Activated CD4-positive, alpha-beta T cell treated with anti-CD3 and anti-CD28 coated beads, Interleukin-2, amount 10 ng/mL, durations not matched to agents 7 days and 5 days (primary cell): ENCODE results near the gene PDLIM5. TPM values are rescaled to one million over a fixed set of nuclear protein-coding genes. Genes with fewer than 3 reads are reported as not detected.
"Not testable (repeated sequence)": the region's sequence is repeated elsewhere in the genome, so short reads cannot be mapped to it uniquely, and the experiment has no call there.

Source experiments
- CTCF ChIA-PET: fragments of 350-600 bp; sonication (Branson Sonifier 250); formaldehyde crosslinking; loops from one replicate; lab custom pipeline; 2021; ENCODE audit warnings: antibody characterized with exemption; lab: Charles Lee
- POLR2A ChIA-PET: fragments of 350-600 bp; sonication (Branson Sonifier 250); formaldehyde crosslinking; loops from one replicate; lab custom pipeline; 2021; ENCODE audit warnings: antibody characterized with exemption; lab: Charles Lee
- DNase-seq: peaks from one replicate; pipeline ENCODE4 v3.0.0-alpha.2; 2020
- H3K27ac Mint-ChIP-seq: one replicate; pipeline ENCODE4 v1.8.0; 2021; ENCODE audit warnings: mild to moderate bottlenecking, moderate library complexity, mixed read lengths
- H3K27me3 Mint-ChIP-seq: one replicate; pipeline ENCODE4 v1.8.0; 2021; ENCODE audit warnings: mixed read lengths
- H3K36me3 Mint-ChIP-seq: one replicate; pipeline ENCODE4 v1.8.0; 2021; ENCODE audit warnings: low read depth, mixed read lengths
- H3K4me1 Mint-ChIP-seq: one replicate; pipeline ENCODE4 v1.8.0; 2021; ENCODE audit warnings: mixed read lengths
- H3K4me3 Mint-ChIP-seq: one replicate; pipeline ENCODE4 v1.8.0; 2021; ENCODE audit warnings: mild to moderate bottlenecking, moderate library complexity, mixed read lengths
- H3K9me3 Mint-ChIP-seq: one replicate; pipeline ENCODE4 v1.8.0; 2021; ENCODE audit warnings: mixed read lengths
- total RNA-seq, 2 experiments: library from RNA; stranded (reverse); gene quantifications; one replicate each; pipeline ENCODE4 v1.2.3, GENCODE V29; 2021

Gene PDLIM5
- total RNA-seq, 2 experiments from 2014 or later: 23.2 to 26.7 TPM

- ChIA-PET POLR2A (no interaction called here), CTCF (no interaction called here)
- no peak for DNase-seq
- no peak overlapping the region for H3K27ac Mint-ChIP-seq
- H3K4me1 Mint-ChIP-seq: no peaks in the 10 kb centered on the region
- H3K9me3 Mint-ChIP-seq: no peaks in the 10 kb centered on the region
- no peaks in the 10 kb centered on the region for H3K27me3 Mint-ChIP-seq
- no peak overlapping the region for H3K4me3 Mint-ChIP-seq
- H3K36me3 Mint-ChIP-seq: peaks cover 1% of the 10 kb centered on the region
Observed at GRCh38 chr4:94495408-94495807, 43.7 kb downstream of the PDLIM5 start.

- H3K4me1 Mint-ChIP-seq: no peaks in the 10 kb centered on the region
- POLR2A ChIA-PET: no interaction called here
- CTCF ChIA-PET: no interaction called here
- no peaks in the 10 kb centered on the region for H3K9me3 Mint-ChIP-seq
- DNase-seq: no peak
- no peak overlapping the region for H3K4me3 Mint-ChIP-seq
- H3K27me3 Mint-ChIP-seq: no peaks in the 10 kb centered on the region
- H3K36me3 Mint-ChIP-seq: no peaks in the 10 kb centered on the region
- H3K27ac Mint-ChIP-seq: no peak overlapping the region
Observed at GRCh38 chr4:94497690-94498089, 45.9 kb downstream of the PDLIM5 start.

- H3K9me3 Mint-ChIP-seq: no peaks in the 10 kb centered on the region
- no peak overlapping the region for H3K4me3 Mint-ChIP-seq
- DNase-seq: no peak
- ChIA-PET CTCF (no interaction called here), POLR2A (no interaction called here)
- no peak overlapping the region for H3K27ac Mint-ChIP-seq
- no peaks in the 10 kb centered on the region for H3K36me3 Mint-ChIP-seq
- H3K4me1 Mint-ChIP-seq: no peaks in the 10 kb centered on the region
- H3K27me3 Mint-ChIP-seq: no peaks in the 10 kb centered on the region
Observed at GRCh38 chr4:94498502-94498901, 46.8 kb downstream of the PDLIM5 start.

- ChIA-PET POLR2A (no interaction called here), CTCF (no interaction called here)
- no peaks in the 10 kb centered on the region for H3K4me1 Mint-ChIP-seq
- no peak for DNase-seq
- H3K27ac Mint-ChIP-seq: no peak overlapping the region
- no peak overlapping the region for H3K4me3 Mint-ChIP-seq
- no peaks in the 10 kb centered on the region for H3K36me3 Mint-ChIP-seq
- no peaks in the 10 kb centered on the region for H3K9me3 Mint-ChIP-seq
- H3K27me3 Mint-ChIP-seq: no peaks in the 10 kb centered on the region
Observed at GRCh38 chr4:94500685-94501084, 48.9 kb downstream of the PDLIM5 start.

- no peak for DNase-seq
- Mint-ChIP-seq H3K4me3 (no peak overlapping the region), H3K27me3 (no peaks in the 10 kb centered on the region), H3K4me1 (peaks cover 2% of the 10 kb centered on the region), H3K27ac (no peak overlapping the region), H3K36me3 (no peaks in the 10 kb centered on the region), H3K9me3 (no peaks in the 10 kb centered on the region)
- POLR2A ChIA-PET: no interaction called here
- CTCF ChIA-PET: no interaction called here
Observed at GRCh38 chr4:94504545-94504944, 52.8 kb downstream of the PDLIM5 start.

- Mint-ChIP-seq H3K4me1 (peaks cover 2% of the 10 kb centered on the region), H3K4me3 (no peak overlapping the region), H3K27me3 (no peaks in the 10 kb centered on the region), H3K9me3 (no peaks in the 10 kb centered on the region), H3K27ac (no peak overlapping the region), H3K36me3 (no peaks in the 10 kb centered on the region)
- DNase-seq: no peak
- CTCF ChIA-PET: no interaction called here
- POLR2A ChIA-PET: no interaction called here
Observed at GRCh38 chr4:94506822-94507221, 55.1 kb downstream of the PDLIM5 start.

GRCh38 chr4:94507281-94507680 lies 55.5 kb downstream of the PDLIM5 start:
- H3K27ac Mint-ChIP-seq: no peak overlapping the region
- no peaks in the 10 kb centered on the region for H3K36me3 Mint-ChIP-seq
- CTCF ChIA-PET: no interaction called here
- POLR2A ChIA-PET: no interaction called here
- H3K27me3 Mint-ChIP-seq: no peaks in the 10 kb centered on the region
- H3K4me3 Mint-ChIP-seq: no peak overlapping the region
- no peak for DNase-seq
- no peaks in the 10 kb centered on the region for H3K9me3 Mint-ChIP-seq
- H3K4me1 Mint-ChIP-seq: peaks cover 2% of the 10 kb centered on the region

- Mint-ChIP-seq H3K4me3 (no peak overlapping the region), H3K27ac (no peak overlapping the region), H3K4me1 (peaks cover 2% of the 10 kb centered on the region), H3K9me3 (no peaks in the 10 kb centered on the region), H3K27me3 (no peaks in the 10 kb centered on the region), H3K36me3 (no peaks in the 10 kb centered on the region)
- POLR2A ChIA-PET: no interaction called here
- no peak for DNase-seq
- CTCF ChIA-PET: no interaction called here
Observed at GRCh38 chr4:94507708-94508107, 56.0 kb downstream of the PDLIM5 start.

GRCh38 chr4:94508296-94508695 lies 56.6 kb downstream of the PDLIM5 start:
- Mint-ChIP-seq H3K27me3 (no peaks in the 10 kb centered on the region), H3K27ac (no peak overlapping the region), H3K4me1 (peaks cover 2% of the 10 kb centered on the region), H3K4me3 (no peak overlapping the region), H3K36me3 (no peaks in the 10 kb centered on the region), H3K9me3 (no peaks in the 10 kb centered on the region)
- CTCF ChIA-PET: no interaction called here
- POLR2A ChIA-PET: no interaction called here
- no peak for DNase-seq

GRCh38 chr4:94508806-94509205 lies 57.1 kb downstream of the PDLIM5 start:
- peaks cover 2% of the 10 kb centered on the region for H3K4me1 Mint-ChIP-seq
- CTCF ChIA-PET: no interaction called here
- no peaks in the 10 kb centered on the region for H3K27me3 Mint-ChIP-seq
- no peak overlapping the region for H3K27ac Mint-ChIP-seq
- no peak for DNase-seq
- H3K9me3 Mint-ChIP-seq: no peaks in the 10 kb centered on the region
- no peaks in the 10 kb centered on the region for H3K36me3 Mint-ChIP-seq
- POLR2A ChIA-PET: no interaction called here
- no peak overlapping the region for H3K4me3 Mint-ChIP-seq

GRCh38 chr4:94511591-94511990 lies 59.8 kb downstream of the PDLIM5 start:
- Mint-ChIP-seq H3K36me3 (no peaks in the 10 kb centered on the region), H3K9me3 (no peaks in the 10 kb centered on the region)
- CTCF ChIA-PET: interaction anchor here (0.6 kb wide), 1 partner anchor 10 kb away, joined by 3 read pairs; no protein-coding TSS in a partner anchor

GRCh38 chr4:94513532-94513931 lies 61.8 kb downstream of the PDLIM5 start:
- DNase-seq, H3K27me3 Mint-ChIP-seq, H3K27ac Mint-ChIP-seq, H3K4me3 Mint-ChIP-seq, POLR2A ChIA-PET, H3K4me1 Mint-ChIP-seq, H3K9me3 Mint-ChIP-seq, CTCF ChIA-PET, H3K36me3 Mint-ChIP-seq: not testable (repeated sequence)

More at GRCh38 chr4:94511591-94511990, 59.8 kb downstream of the PDLIM5 start:
- H3K27me3 Mint-ChIP-seq: no peaks in the 10 kb centered on the region
- POLR2A ChIA-PET: no interaction called here
- no peak overlapping the region for H3K4me3 Mint-ChIP-seq
- no peak overlapping the region for H3K27ac Mint-ChIP-seq
- DNase-seq: no peak
- H3K4me1 Mint-ChIP-seq: peaks cover 2% of the 10 kb centered on the region

- POLR2A ChIA-PET: no interaction called here
- CTCF ChIA-PET: no interaction called here
Observed at GRCh38 chr4:94515365-94515764, 63.6 kb downstream of the PDLIM5 start.

GRCh38 chr4:94516067-94516466 lies 64.3 kb downstream of the PDLIM5 start:
- CTCF ChIA-PET: no interaction called here
- no peak for DNase-seq
- no peak overlapping the region for H3K4me3 Mint-ChIP-seq
- H3K36me3 Mint-ChIP-seq: no peaks in the 10 kb centered on the region
- peaks cover 6% of the 10 kb centered on the region for H3K4me1 Mint-ChIP-seq
- H3K9me3 Mint-ChIP-seq: no peaks in the 10 kb centered on the region
- POLR2A ChIA-PET: no interaction called here
- H3K27ac Mint-ChIP-seq: no peak overlapping the region
- H3K27me3 Mint-ChIP-seq: no peaks in the 10 kb centered on the region

More at GRCh38 chr4:94515365-94515764, 63.6 kb downstream of the PDLIM5 start:
- H3K36me3 Mint-ChIP-seq: no peaks in the 10 kb centered on the region
- H3K9me3 Mint-ChIP-seq: no peaks in the 10 kb centered on the region
- H3K27ac Mint-ChIP-seq: no peak overlapping the region
- peaks cover 5% of the 10 kb centered on the region for H3K4me1 Mint-ChIP-seq
- H3K4me3 Mint-ChIP-seq: no peak overlapping the region
- DNase-seq: no peak
- no peaks in the 10 kb centered on the region for H3K27me3 Mint-ChIP-seq
